ENCODE measurements around the gene EVC.

DNA sequence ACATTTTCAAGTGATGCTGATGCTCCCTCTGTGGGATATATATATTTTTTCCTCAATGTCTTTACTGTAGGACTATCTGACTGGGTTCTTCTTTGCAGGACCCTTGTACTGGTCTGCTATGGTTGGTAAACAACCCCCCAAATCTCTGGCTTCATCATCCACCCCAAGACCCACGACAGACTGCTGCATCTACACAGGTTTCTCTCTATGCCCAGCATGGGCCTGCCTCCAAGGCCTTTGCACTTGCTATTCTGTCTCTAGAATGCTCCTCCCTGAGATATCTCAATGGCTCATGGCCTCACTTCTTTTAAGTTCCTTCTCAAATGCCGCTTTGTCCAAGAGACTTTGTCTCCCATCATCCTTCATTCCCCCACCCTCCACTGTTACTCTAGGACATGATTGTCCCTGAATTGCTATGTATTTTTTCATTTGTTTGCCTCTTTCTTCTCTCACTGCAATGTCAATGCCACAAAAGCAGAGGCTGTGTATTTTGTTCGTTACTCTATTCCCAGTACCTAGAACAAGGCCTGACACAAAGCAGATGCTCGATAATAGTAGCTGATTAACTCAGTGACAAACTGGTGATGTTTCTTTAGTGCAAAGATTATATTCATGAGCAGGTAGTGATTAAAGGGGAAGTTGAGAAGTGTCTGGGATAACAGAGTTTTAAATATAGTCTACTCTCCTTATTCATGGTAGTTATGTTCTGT, 6.6 kb downstream of the EVC start:
- no peak for TF ChIP-seq POLR2AphosphoS5 (IDR thresholded peaks at IDR 0.05; ENCODE audit: low read depth, low read length)
- no peak for TF ChIP-seq POLR2A (IDR thresholded peaks at IDR 0.05; ENCODE audit: low read depth, low read length)
